Measurements from ENCODE around the gene YJEFN3.

The YJEFN3 gene

DNA sequence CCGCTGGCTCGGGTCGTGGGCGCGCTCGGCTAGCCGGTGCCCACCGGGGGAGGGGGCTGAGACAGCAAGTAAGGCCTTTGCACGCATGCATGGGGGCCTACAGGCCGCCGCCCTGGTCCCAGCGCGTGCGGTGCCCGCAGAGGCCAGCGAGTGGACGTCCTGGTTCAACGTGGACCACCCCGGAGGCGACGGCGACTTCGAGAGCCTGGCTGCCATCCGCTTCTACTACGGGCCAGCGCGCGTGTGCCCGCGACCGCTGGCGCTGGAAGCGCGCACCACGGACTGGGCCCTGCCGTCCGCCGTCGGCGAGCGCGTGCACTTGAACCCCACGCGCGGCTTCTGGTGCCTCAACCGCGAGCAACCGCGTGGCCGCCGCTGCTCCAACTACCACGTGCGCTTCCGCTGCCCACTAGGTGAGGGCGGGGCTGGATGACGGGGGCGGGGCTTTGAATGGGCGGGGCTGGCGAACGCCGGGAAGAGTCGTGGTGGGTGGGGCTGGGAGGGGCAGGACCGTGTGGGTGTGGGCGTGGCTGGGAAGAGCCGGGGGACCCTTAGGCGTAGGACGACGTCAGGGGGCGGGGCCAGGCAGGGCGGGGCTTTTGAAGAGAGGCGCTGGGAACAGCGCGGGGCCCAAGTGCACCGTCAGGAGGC is 11.5 kb downstream of the YJEFN3 start:
- DNase-seq = peak; percentile 34 to 78 (median 55)

DNA sequence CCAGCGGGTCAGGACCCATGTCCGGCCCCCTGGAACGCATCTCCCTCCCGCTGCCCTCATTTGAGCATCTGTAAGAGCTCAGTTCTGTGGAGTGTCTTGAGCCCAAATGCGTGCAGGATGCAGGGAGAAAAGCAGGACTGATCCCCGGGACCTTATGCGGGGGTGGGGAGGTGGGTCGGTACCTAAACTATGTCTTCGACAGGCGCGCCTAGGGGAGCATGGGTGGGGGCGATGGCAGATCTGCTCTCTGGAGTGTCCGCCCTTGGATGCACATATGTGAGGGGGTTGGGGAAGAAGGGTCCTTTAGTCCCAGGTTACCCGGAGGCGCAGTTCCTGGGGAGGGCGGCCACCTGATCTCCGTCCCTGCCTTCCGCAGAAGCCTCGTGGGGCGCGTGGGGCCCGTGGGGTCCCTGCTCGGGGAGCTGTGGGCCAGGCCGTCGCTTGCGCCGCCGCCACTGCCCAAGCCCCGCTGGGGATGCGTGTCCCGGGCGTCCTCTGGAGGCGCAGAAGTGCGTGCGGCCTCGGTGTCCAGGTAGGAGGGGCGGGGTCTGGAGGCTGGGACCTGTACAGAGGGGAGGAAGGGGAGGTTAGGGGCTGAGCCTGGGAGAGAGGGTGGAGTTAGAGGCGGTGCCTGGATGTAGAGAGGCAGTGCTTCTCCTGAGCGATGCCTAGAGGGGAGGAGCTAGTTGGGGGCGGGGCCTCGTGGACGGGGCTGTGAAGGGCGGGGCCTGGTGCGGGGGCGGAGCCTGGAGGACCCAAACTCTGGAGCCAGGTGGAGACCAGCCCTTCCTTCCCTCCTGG is 12.2 kb downstream of the YJEFN3 start:
- peak; percentile 57 to 81 (median 68) for DNase-seq

DNA sequence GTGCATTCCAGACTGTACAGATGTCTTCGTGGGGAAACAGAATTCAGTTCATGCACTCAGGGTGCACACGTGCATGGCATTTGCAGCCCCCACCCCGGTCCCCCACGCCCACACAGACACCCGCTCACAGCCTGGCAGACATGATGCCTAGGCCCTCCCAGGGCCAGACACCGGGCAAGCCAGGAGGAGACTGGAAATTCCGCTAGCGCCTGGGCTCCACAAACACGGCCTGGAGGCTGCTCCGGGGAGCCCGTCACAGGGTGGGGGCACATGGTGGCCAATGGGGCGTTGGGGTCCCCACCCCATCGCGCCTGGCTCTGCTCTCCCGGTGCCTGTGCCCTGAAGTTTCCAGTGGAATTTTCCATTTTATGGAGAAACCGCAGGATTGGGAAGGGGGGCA is 12.9 kb downstream of the YJEFN3 start:
- DNase-seq = no peak

- no peak for DNase-seq
These were observed 13.8 kb downstream of the YJEFN3 start for GRCh38 chr19:19542507-19542906.

DNA sequence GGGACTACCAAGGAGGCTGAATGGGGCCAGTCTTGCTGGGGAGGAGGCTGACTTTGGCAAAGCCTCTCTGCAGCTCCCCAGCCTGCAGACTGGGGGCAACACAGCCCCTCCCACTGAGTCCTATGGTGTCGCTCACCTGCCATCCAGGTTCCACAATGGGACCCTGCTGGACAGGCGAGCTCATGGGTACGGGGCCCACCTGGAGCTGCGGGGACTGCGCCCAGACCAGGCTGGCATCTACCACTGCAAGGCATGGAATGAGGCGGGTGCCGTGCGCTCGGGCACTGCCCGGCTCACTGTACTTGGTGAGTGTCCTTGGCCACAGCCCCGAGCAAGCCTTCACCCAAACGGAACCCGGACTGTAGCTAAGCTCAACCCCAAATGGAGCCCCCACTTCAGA is 14.4 kb downstream of the YJEFN3 start:
- DNase-seq = no peak

DNA sequence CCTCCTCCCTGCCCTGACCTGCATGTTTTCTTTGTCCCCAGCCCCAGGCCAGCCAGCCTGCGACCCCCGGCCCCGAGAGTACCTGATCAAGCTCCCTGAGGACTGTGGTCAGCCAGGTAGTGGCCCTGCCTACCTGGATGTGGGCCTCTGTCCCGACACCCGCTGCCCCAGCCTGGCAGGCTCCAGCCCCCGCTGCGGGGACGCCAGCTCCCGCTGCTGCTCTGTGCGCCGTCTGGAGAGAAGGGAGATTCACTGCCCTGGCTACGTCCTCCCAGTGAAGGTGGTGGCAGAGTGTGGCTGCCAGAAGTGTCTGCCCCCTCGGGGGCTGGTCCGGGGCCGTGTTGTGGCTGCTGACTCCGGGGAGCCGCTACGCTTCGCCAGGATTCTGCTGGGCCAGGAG is 14.9 kb downstream of the YJEFN3 start:
- DNase-seq = no peak

GRCh38 chr19:19544257-19544953 is 15.7 kb downstream of the YJEFN3 start:
- no peak for DNase-seq

GRCh38 chr19:19544954-19545591 is 16.4 kb downstream of the YJEFN3 start:
- DNase-seq = no peak

DNA sequence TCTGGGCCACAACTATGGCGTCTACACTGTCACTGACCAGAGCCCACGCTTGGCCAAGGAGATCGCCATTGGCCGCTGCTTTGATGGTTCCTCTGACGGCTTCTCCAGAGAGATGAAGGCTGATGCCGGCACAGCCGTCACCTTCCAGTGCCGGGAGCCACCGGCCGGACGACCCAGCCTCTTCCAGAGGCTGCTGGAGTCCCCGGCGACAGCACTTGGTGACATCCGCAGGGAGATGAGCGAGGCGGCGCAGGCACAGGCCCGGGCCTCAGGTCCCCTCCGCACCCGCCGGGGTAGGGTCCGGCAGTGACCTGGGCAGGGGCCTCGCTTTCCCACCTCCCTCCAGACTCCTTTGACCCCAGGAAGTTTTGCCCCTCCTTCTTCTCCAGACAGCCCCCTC is 17.0 kb downstream of the YJEFN3 start:
- no peak for DNase-seq

DNA sequence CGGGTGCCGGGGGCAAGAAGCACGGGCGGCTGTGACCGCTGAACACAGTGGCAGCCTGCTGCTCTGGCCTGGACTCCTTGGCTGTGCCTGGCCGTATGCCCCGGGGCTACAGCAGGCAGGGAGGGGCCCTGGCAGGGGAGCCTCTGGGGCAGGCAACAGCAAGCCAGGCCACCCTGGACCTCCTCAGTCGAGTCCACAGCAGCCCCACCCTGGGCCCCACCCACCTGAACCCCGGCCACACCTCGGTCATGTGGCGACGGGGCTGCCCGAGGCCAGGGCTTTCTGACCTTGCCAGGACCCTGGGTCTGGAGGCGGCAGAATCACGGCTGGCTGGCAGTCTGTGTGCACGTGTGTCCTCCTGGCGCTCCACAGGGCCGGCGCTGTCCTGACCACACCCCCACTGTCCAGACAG is 18.0 kb downstream of the YJEFN3 start:
- DNase-seq = no peak

GRCh38 chr19:19547674-19548336 is 19.1 kb downstream of the YJEFN3 start:
- no peak for DNase-seq

DNA sequence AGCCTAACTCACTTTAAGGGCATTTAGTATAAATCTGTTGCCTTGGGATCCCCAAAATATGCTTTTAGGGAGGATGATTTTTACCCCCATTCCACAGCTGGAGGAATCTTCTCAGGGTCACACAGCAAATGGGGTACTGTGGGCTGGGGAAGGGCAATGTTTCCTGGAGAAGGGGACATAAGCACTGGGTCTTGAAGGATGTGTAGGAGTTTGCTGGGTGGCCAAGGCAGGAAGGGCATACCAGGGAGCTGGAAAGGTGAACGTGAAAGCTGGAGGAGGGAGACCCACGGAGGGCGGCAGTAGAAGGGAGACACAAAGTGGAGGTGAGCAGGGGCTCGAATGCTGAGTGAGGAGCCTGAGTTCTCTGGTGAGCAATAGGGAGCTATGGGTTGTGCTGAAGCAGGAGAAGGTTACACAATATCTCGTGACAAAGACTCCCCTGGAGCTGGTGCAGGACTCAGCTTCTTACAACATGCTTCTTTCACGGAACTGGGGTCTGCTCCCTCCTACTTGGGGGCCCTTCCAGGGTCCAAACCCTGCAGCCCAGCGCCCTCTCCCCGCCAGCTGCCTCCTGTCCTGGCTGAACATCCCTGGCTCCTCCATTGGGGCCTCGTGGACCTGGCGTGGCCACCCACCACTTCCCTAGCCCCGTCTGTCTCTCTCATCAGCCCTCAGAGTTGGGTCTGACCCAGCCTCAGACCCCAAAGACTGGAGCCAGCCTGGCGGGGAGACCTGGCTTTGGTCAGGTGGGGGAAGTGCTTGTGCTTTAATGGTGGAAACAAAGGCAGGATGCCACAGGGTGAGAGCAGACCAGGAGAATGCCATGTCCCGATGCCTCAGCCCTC is 20.4 kb downstream of the YJEFN3 start:
- DNase-seq = no peak

DNA sequence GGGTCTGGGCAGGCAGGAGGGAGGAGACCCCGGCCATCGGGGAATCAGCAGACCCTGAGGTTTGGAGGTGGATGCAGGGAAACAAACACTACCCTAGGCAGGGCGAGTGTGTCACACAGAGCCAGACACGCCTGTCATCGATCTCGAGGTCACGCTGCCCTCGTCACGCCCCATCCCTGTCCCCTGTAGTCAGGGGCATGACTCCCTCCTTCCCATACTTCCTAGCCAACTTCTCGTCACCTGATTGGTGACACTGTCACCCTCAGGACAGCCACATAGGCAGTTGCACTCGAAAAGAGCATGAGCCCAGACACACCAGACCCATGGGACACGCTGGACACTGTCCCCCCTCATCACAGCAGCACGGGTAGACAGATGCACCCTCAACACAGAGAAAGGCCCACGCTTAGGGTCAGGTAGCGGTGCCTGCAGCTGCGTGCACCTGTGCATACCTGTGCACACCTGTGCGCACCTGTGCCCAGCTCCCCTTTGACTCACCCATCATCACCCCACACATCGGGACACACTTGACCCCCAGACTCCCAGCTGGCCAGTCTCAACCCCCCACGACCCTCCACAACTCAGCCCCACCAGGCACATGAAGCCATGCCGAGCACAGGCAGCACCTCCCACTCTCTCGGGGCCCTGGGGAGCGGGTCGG is 21.2 kb downstream of the YJEFN3 start:
- no peak for DNase-seq

DNA sequence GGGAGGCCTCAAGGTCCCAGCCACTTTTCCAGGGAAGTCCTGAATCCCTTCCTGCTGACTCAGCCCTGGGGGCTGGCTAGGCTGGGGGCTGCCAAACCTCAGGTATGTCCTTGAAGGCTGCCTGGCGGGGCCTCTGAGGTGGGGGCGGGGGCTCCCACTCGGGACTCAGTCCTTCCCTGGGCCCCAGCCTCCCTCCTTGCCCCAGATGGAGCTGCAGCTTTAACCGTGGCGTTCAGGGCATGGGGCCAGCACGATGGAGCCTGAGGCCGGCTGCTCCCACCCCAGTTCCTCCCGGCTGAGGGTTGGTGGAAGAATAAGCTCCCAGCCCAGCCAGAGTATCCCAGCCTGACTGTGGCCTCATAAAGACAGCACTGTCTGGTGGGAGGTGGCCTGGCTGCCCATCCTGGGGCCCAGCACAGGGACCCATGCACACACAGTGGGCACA is 21.8 kb downstream of the YJEFN3 start:
- DNase-seq = no peak

DNA sequence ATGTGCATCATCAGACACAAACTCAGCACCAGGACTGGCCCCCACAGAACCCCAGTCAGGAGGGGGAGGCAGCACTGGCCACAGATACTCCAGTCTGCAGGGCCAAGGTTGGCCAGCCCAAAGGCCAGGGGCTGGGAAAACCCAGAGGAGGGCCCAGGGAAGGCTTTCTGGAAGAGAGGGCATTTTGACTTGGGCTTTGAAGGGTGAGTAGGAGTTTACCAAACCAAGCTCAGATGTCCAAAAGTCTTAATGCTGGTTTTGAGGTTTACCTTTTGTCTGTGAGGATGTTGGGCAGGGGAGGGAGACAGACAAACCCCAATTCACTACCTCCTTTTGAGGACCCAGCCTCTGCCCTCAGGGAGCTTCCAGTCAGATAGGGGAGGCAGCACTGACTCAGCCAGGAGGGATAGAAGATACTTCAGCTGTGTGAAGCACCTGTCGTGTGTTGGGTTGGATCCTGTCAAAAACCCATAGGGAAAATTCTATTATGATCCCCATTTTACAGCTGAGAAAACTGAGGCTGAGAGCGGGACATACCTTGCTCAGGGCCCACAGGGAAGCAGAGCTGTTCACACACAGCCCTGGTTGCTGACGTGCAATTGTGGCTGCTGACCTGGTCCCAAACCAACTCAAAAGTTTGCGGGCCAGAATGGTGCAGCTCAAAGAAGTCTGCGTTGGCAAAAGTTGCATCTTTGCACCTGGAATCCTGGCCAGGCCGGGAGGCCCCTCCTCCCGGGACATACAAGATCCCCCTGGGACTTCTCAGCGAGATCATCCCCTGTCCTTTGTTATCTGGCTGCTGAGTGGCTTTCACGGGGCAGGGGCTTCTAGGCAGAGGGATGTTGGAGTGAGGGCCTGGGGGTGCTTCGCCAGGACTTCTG is 22.5 kb downstream of the YJEFN3 start:
- DNase-seq = no peak

DNA sequence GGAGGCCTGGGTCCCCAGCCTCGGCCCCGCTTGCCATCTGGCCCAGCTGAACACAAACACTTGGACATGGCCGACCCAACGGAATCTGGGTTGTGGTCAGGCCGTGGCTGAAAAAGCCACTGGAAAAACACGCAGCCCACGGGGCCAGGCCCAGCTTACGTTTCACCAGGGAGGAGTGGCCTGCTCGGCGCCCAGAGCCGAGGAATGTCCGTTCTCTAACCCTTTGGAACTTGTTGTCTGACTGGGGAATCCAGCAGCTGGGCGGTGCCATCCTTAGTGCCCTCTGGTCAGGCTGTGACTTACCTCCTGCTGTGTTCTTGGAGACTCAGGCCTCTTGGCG is 23.1 kb downstream of the YJEFN3 start:
- DNase-seq = no peak

DNA sequence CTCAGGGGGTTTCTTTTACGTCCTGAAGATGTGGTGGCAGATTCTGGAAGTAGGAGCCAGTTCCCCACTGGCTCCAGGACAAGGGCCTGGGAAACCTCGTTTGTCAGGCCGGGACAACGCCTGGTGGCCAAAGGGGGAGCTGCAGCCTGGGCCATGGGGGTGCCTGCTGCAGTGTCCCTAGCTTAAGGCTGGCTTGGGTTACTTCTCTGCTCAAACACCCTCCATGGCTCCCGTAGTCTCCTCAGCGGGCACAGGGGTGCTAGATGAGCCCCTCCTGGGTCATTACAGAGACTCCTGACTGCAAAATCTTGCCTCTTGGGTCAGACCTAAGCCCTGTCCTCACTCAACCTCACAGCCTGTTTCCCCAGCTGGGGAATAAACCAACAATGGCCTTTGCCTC is 24.1 kb downstream of the YJEFN3 start:
- DNase-seq = peak in 1 of 5 experiments; percentile 37

DNA sequence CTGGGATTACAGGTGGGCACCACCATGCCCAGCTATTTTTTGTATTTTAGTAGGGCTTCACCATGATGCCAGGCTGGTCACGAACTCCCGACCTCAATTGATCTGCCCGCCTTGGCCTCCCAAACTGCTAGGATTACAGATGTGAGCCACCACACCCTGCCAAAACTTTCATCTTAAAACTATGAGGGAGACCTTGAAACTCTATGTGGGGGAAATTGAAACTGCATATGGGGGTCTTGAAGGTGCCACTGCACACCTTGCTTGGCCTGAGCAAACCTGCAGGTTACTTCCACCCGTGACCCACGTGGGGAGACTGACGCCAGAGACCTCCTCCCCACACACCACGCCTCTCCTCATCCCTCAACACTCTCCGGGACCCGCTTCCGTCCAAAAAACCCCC is 25.0 kb downstream of the YJEFN3 start:
- DNase-seq = no peak

- DNase-seq = peak in 3 of 5 experiments; percentile 43 to 52 (median 45)
These were observed 25.6 kb downstream of the YJEFN3 start for GRCh38 chr19:19554074-19555023.
